ENCODE data around the gene FMNL3.

FMNL3 gene

DNA sequence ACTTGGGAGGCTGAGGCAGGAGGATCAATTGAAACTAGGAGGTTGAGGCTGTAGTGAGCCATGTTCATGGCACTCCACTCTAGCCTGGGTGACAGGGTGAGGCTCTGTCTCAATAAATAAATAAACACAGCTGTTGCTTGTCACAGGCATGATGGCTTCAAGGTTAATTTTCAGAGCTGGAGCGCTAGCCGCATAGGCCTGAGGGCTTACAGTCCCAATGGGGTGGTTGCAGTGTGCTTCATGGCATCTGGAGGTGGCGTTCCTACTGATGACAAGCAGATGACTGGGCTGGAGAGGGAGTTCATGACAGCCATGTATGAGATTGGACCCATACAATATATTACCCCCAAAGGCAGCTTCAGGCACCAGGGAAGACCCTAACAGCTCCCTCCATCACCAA is 1.6 kb upstream of the FMNL3 start:
- no peak for DNase-seq

GRCh38 chr12:49707812-49708147 is 575 bp upstream of the FMNL3 start:
- no peak for DNase-seq

DNA sequence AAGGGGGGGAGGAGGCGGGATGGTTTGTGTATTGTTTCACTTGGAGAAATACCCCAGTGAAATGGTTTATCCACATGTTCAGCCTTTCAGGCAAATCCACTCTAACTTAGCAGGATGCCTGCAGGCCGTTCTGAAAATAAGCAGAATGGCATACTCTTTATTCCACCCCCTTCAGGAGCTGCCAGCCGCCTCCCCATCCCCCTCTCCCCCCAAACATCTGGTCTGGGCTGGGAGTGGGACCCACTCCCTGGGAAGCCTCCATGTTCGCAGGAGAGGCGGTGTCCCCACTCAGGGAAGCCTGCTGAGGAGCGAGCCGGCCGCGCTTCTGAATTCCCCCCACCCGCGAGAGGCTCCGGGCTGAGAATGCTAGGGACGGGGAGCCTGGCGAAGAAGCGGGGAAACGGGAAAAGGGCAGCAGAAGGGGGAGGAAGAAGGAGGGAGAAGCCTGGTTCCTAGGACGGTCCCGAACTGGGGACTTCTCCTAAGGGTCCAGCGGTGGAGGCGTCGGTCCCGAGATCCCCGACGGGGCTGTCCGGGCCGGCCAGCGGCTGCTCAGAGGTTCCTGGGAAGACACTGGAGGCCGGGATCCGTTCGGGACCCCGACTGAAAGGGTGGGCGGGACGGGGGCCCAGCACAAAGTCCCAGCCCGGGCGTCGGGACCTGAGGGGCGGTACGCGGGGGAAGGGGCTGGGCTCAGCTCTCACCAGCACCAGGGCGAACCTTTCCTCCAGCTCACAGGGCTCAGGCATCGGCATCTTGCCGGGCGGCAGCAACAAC is 666 bp downstream of the FMNL3 start:
- DNase-seq = peak; percentile 28

GRCh38 chr12:49705479-49706134 is 1.6 kb downstream of the FMNL3 start:
- DNase-seq = peak; percentile 66

GRCh38 chr12:49703647-49704137 is 3.5 kb downstream of the FMNL3 start:
- peak; percentile 73 for DNase-seq

- no peak for DNase-seq
These were observed 4.5 kb downstream of the FMNL3 start for GRCh38 chr12:49702676-49703215.

- no peak for DNase-seq
These were observed 5.2 kb downstream of the FMNL3 start for GRCh38 chr12:49702009-49702408.

DNA sequence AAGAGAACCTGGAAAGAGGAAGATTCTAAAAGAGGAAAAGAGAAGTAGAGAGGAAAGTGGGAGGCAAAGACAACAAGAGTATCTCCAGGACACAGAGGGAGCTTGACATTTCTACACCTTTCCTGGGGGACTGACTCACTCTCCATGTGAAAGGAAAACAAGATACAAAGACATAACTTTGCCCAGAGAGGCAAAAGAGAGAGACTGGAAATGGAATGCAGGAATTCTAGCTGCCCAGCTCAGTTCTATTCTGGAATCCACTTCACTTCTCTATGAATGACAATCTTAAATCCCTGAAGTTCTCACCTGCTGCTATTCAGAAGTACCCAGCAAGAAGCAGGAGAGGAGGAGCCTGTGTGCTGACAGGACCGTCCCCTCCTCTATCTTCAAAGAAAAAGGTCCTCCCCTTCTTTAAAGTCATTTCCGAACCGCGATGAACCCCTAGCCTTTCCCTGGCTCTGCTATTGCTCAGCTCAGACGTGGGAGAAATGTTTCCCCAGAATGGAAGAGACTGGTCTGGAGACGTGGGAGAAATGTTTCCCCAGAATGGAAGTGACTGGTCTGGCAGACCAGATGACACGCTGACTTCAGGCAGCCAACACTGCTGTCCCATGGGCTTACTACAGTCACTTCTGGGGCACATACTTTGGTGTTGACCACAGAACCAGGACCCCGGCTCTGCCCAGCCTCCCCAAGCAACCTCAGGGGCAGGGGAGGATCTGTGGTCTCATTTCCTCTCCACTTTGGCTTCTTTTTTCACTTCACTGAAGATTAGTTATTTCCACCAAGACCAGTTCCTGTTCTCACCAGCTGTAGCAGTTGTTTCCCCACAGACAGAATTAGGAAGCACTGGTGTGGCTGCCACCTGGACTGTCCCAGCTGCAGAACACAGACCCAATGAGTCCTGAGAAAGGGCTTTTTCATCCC is 8.3 kb downstream of the FMNL3 start:
- no peak for DNase-seq

DNA sequence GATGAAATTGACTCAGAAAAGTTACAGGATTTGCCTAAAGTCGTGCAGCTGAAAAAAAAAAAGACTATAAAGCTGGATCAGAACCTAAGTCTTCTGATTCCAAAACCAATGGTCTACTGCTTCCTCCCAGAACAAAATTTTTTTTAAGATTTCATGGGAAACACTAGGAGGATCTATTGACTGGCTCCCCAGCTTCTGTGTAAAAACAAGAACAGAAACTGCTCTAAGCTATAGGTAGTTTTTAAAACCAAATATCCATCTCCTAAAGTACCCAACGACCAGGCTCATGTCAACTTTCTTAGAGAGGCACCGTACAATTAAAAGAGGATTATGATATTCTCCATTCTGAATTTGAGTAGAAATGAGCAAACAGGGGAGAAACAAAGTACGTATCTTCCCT is 9.4 kb downstream of the FMNL3 start:
- DNase-seq = no peak

DNA sequence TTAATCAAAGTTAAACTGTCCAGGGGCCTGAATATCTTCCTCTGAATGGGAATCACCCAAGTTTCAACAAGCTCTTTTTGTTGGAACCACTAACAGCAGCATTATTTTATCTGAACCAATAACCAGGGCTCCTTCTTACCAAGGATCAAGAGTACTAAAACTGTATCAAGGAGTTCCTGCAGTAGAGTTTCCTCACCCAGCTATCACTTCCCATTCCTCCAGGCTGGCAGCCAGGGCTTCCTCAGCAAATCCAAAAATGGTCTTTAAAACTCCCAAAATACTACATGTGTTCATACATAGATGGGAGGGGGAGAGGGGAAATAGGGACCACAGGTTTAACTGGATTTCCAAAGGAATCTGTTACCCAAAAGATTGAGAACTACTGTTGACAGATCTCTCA is 10.5 kb downstream of the FMNL3 start:
- no peak for DNase-seq

GRCh38 chr12:49693931-49694444 is 13.2 kb downstream of the FMNL3 start:
- peak; percentile 48 for DNase-seq

DNA sequence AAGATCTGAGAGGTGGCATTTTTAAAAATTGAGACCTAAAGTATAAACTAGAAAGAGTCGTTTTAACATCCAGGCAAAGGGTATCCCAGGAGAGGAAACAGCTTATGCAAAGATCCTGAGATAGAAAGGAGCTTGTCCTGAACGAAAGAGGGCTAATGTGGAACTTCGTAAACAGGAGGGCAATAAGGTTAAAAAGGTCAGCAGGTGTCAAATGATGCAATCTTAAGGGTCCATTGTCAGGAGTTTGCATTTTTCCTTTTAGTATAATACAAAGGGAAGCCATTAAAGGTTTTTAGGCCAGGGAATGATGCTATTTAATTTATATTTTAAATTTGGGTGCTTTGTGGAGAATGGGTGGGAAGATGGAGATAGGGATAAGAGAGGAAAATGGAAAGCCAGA is 14.4 kb downstream of the FMNL3 start:
- no peak for DNase-seq

GRCh38 chr12:49689785-49690184 is 17.4 kb downstream of the FMNL3 start:
- no peak for DNase-seq

DNA sequence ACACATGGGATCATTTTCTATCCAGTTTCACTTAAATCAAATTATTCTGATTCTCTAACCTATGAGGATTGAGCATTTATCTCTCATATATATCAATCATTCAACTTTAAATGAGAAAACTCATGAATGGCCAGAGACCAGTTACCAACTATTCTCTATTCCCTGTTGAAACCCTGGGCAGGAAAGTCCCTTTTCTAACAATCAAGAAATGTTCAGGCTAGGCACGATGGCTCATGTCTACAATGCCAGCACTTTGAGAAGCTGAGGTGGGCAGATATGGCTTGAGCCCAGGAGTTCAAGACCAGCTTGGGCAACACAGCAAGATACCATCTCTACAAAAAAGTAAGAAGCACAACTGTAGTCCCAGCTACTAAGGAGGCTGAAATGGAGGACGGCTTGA is 18.0 kb downstream of the FMNL3 start:
- no peak for DNase-seq

- no peak for DNase-seq
These were observed 19.3 kb downstream of the FMNL3 start for GRCh38 chr12:49687941-49688340.

GRCh38 chr12:49684310-49684854 is 22.8 kb downstream of the FMNL3 start:
- DNase-seq = no peak

- DNase-seq = no peak
These were observed 23.5 kb downstream of the FMNL3 start for GRCh38 chr12:49683599-49684309.

- peak; percentile 32 for DNase-seq
These were observed 27.1 kb downstream of the FMNL3 start for GRCh38 chr12:49680075-49680474.

GRCh38 chr12:49678711-49679110 is 28.5 kb downstream of the FMNL3 start:
- no peak for DNase-seq

DNA sequence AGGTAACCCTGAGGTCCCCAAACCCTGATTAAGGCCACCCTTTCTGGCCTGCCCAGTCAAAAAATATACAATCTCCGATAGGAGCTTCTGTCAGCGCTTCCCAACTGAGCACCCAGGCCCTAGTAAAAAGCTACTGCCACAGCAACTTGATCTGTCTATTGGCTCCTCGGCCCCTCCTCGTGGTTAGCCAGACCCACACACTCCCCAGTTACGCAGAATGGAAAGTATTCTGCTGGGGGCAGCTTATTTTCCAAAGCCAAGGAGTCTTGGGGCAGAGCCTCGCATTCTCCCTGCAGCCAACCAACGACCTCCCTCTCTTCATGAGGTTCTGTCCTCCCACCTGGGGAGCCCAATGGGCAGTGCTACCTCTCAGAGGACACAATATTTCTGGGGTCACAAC is 32.1 kb downstream of the FMNL3 start:
- DNase-seq = no peak

GRCh38 chr12:49674318-49674981 is 32.8 kb downstream of the FMNL3 start:
- peak; percentile 41 for DNase-seq

All from HCEC 1CT (cell line).